GM10266 (cell line): Measurements from ENCODE around the gene CREBRF.
"Not testable (repeated sequence)": the region's sequence is repeated elsewhere in the genome, so short reads cannot be mapped to it uniquely, and the experiment has no call there.

Source experiments
- DNase-seq: peaks from one replicate; pipeline ENCODE4 v3.0.0; 2012; ENCODE audit errors: extremely low spot score
- CTCF ChIP-seq: IDR thresholded peaks from 2 replicates; pipeline ENCODE4 v1.5.1; 2012; ENCODE audit warnings: mild to moderate bottlenecking, low read depth; ENCODE audit not compliant: control insufficient read depth, insufficient read depth; ENCODE audit errors: missing control alignments

Gene CREBRF

GRCh38 chr5:173140769-173141168 lies 84.6 kb downstream of the CREBRF start:
- no peak for DNase-seq
- no peak for TF ChIP-seq CTCF

- TF ChIP-seq CTCF: no peak
Measured at GRCh38 chr5:173143567-173143966, 87.4 kb downstream of the CREBRF start.

GRCh38 chr5:173144200-173145176 lies 88.3 kb downstream of the CREBRF start, which contains the start of gene BNIP1:
Gene BNIP1, plus strand, starts transcription at chr5:173144531. Its CDS starts 15 bp downstream, at chr5:173144546.
- DNase-seq: peak; percentile 92
- peak; percentile 97 for TF ChIP-seq CTCF

More at GRCh38 chr5:173143567-173143966, 87.4 kb downstream of the CREBRF start:
- no peak for DNase-seq

GRCh38 chr5:173148354-173148753 lies 92.2 kb downstream of the CREBRF start:
- no peak for TF ChIP-seq CTCF

GRCh38 chr5:173152547-173152946 lies 96.4 kb downstream of the CREBRF start:
- no peak for TF ChIP-seq CTCF
- no peak for DNase-seq

More at GRCh38 chr5:173148354-173148753, 92.2 kb downstream of the CREBRF start:
- no peak for DNase-seq

- no peak for TF ChIP-seq CTCF
- DNase-seq: no peak
Measured at GRCh38 chr5:173153842-173154241, 97.7 kb downstream of the CREBRF start.

GRCh38 chr5:173154619-173155018 lies 98.5 kb downstream of the CREBRF start:
- not testable (repeated sequence) for DNase-seq
